ENCODE results near the gene DLG2.

- TF ChIP-seq CTCF (IDR thresholded peaks at IDR 0.05), result no peak
- no peak for TF ChIP-seq ZNF532 (CRISPR knock-in tag; IDR thresholded peaks at IDR 0.05; ENCODE audit: borderline replicate concordance)
- no peak for TF ChIP-seq JUN (CRISPR knock-in tag; IDR thresholded peaks at IDR 0.05)
- TF ChIP-seq, protein P1, sequence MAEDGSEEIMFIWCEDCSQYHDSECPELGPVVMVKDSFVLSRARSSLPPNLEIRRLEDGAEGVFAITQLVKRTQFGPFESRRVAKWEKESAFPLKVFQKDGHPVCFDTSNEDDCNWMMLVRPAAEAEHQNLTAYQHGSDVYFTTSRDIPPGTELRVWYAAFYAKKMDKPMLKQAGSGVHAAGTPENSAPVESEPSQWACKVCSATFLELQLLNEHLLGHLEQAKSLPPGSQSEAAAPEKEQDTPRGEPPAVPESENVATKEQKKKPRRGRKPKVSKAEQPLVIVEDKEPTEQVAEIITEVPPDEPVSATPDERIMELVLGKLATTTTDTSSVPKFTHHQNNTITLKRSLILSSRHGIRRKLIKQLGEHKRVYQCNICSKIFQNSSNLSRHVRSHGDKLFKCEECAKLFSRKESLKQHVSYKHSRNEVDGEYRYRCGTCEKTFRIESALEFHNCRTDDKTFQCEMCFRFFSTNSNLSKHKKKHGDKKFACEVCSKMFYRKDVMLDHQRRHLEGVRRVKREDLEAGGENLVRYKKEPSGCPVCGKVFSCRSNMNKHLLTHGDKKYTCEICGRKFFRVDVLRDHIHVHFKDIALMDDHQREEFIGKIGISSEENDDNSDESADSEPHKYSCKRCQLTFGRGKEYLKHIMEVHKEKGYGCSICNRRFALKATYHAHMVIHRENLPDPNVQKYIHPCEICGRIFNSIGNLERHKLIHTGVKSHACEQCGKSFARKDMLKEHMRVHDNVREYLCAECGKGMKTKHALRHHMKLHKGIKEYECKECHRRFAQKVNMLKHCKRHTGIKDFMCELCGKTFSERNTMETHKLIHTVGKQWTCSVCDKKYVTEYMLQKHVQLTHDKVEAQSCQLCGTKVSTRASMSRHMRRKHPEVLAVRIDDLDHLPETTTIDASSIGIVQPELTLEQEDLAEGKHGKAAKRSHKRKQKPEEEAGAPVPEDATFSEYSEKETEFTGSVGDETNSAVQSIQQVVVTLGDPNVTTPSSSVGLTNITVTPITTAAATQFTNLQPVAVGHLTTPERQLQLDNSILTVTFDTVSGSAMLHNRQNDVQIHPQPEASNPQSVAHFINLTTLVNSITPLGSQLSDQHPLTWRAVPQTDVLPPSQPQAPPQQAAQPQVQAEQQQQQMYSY (CRISPR knock-in tag; IDR thresholded peaks at IDR 0.05), result no peak
- no peak for TF ChIP-seq ZNF416 (CRISPR knock-in tag; IDR thresholded peaks at IDR 0.05)
- TF ChIP-seq PREB (CRISPR knock-in tag; IDR thresholded peaks at IDR 0.05; ENCODE audit: borderline replicate concordance), result no peak
- no peak for TF ChIP-seq NFE2L1 (CRISPR knock-in tag; IDR thresholded peaks at IDR 0.05)
- no peak for TF ChIP-seq TCF7 (CRISPR knock-in tag; IDR thresholded peaks at IDR 0.05; ENCODE audit: low read depth)
- TF ChIP-seq, protein P2, sequence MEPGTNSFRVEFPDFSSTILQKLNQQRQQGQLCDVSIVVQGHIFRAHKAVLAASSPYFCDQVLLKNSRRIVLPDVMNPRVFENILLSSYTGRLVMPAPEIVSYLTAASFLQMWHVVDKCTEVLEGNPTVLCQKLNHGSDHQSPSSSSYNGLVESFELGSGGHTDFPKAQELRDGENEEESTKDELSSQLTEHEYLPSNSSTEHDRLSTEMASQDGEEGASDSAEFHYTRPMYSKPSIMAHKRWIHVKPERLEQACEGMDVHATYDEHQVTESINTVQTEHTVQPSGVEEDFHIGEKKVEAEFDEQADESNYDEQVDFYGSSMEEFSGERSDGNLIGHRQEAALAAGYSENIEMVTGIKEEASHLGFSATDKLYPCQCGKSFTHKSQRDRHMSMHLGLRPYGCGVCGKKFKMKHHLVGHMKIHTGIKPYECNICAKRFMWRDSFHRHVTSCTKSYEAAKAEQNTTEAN (CRISPR knock-in tag; IDR thresholded peaks at IDR 0.05), result no peak
- no peak for TF ChIP-seq CREB1 (CRISPR knock-in tag; IDR thresholded peaks at IDR 0.05)
- TF ChIP-seq GABPB1 (CRISPR knock-in tag; IDR thresholded peaks at IDR 0.05), result no peak
These were observed 1313.2 kb downstream of the DLG2 start for GRCh38 chr11:84313830-84314359.

All from WTC11 (cell line).